NCI-H128 (cell line): ENCODE results near the gene TMEM53.
A peak's percentile ranks its signal among the peaks of the same experiment; 100 is the strongest.
"Not testable (repeated sequence)": the region's sequence is repeated elsewhere in the genome, so short reads cannot be mapped to it uniquely, and the experiment has no call there.

Experiments used
- DNase-seq: peaks from one replicate; lab custom pipeline; 2025; ENCODE audit not compliant: unreplicated experiment; lab: John Stamatoyannopoulos, UW

Gene TMEM53

GRCh38 chr1:44674113-44675000 is at the start of gene TMEM53, which contains the start of gene ARMH1:
TMEM53 (minus strand) TSS chr1:44674481; CDS start chr1:44674391, 90 bp downstream.
ARMH1 (plus strand) TSS chr1:44674714; CDS start chr1:44689698, 14,984 bp downstream.
- DNase-seq = peak; percentile 100

- no peak for DNase-seq
These were observed 49.4 kb upstream of the TMEM53 start for GRCh38 chr1:44723496-44724295.

- DNase-seq = no peak
These were observed 48.8 kb upstream of the TMEM53 start for GRCh38 chr1:44723064-44723463.

GRCh38 chr1:44721485-44722361 is 47.4 kb upstream of the TMEM53 start:
- no peak for DNase-seq

GRCh38 chr1:44720281-44720680 is 46.0 kb upstream of the TMEM53 start:
- DNase-seq = no peak

- DNase-seq = no peak
These were observed 45.0 kb upstream of the TMEM53 start for GRCh38 chr1:44719318-44719717.

- no peak for DNase-seq
These were observed 43.8 kb upstream of the TMEM53 start for GRCh38 chr1:44718091-44718490.

- no peak for DNase-seq
These were observed 43.4 kb upstream of the TMEM53 start for GRCh38 chr1:44717653-44718052.

- DNase-seq = no peak
These were observed 42.9 kb upstream of the TMEM53 start for GRCh38 chr1:44717156-44717555.

GRCh38 chr1:44714944-44715571 is 40.8 kb upstream of the TMEM53 start:
- DNase-seq = peak; percentile 73

GRCh38 chr1:44714532-44714931 is 40.3 kb upstream of the TMEM53 start:
- no peak for DNase-seq

- no peak for DNase-seq
These were observed 39.1 kb upstream of the TMEM53 start for GRCh38 chr1:44713321-44713781.

GRCh38 chr1:44707959-44708831 is 33.9 kb upstream of the TMEM53 start:
- no peak for DNase-seq

GRCh38 chr1:44707112-44707881 is 33.0 kb upstream of the TMEM53 start:
- no peak for DNase-seq

- no peak for DNase-seq
These were observed 31.7 kb upstream of the TMEM53 start for GRCh38 chr1:44705938-44706337.

- DNase-seq = no peak
These were observed 31.2 kb upstream of the TMEM53 start for GRCh38 chr1:44705470-44705869.

- no peak for DNase-seq
These were observed 26.9 kb upstream of the TMEM53 start for GRCh38 chr1:44701141-44701573.

GRCh38 chr1:44700573-44700972 is 26.3 kb upstream of the TMEM53 start:
- no peak for DNase-seq

GRCh38 chr1:44699375-44699774 is 25.1 kb upstream of the TMEM53 start:
- not testable (repeated sequence) for DNase-seq
